BLaER1 (cell line): ENCODE data around the gene QSOX2.

ENCODE experiments used
- H3K27ac ChIP-seq: shearing (Covaris generic); formaldehyde crosslinking; 2 replicates; pipeline ENCODE4 v1.8.1; 2022
- H3K27me3 ChIP-seq: shearing (Covaris generic); formaldehyde crosslinking; 2 replicates; pipeline ENCODE4 v1.8.1; 2022
- H3K36me3 ChIP-seq: shearing (Covaris generic); formaldehyde crosslinking; 2 replicates; pipeline ENCODE4 v1.8.1; 2022
- H3K4me1 ChIP-seq: shearing (Covaris generic); formaldehyde crosslinking; 2 replicates; pipeline ENCODE4 v1.8.1; 2022
- H3K4me2 ChIP-seq: shearing (Covaris generic); formaldehyde crosslinking; 2 replicates; pipeline ENCODE4 v1.8.1; 2022
- H3K4me3 ChIP-seq: shearing (Covaris generic); formaldehyde crosslinking; 2 replicates; pipeline ENCODE4 v1.8.1; 2022
- H3K9ac ChIP-seq: shearing (Covaris generic); formaldehyde crosslinking; 2 replicates; pipeline ENCODE4 v1.8.1; 2022
- H3K9me3 ChIP-seq: shearing (Covaris generic); formaldehyde crosslinking; 2 replicates; pipeline ENCODE4 v1.8.1; 2022
- H4K20me1 ChIP-seq: shearing (Covaris generic); formaldehyde crosslinking; 2 replicates; pipeline ENCODE4 v1.8.1; 2022
- Cebpa-rat ChIP-seq: shearing (Covaris generic); IDR thresholded peaks from 2 replicates; pipeline ENCODE4 v1.8.1; 2022

Gene QSOX2, protein sequence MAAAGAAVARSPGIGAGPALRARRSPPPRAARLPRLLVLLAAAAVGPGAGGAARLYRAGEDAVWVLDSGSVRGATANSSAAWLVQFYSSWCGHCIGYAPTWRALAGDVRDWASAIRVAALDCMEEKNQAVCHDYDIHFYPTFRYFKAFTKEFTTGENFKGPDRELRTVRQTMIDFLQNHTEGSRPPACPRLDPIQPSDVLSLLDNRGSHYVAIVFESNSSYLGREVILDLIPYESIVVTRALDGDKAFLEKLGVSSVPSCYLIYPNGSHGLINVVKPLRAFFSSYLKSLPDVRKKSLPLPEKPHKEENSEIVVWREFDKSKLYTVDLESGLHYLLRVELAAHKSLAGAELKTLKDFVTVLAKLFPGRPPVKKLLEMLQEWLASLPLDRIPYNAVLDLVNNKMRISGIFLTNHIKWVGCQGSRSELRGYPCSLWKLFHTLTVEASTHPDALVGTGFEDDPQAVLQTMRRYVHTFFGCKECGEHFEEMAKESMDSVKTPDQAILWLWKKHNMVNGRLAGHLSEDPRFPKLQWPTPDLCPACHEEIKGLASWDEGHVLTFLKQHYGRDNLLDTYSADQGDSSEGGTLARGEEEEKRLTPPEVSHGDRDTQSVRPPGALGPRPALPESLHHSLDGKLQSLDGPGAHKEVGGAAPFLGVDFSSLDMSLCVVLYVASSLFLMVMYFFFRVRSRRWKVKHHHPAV

DNA sequence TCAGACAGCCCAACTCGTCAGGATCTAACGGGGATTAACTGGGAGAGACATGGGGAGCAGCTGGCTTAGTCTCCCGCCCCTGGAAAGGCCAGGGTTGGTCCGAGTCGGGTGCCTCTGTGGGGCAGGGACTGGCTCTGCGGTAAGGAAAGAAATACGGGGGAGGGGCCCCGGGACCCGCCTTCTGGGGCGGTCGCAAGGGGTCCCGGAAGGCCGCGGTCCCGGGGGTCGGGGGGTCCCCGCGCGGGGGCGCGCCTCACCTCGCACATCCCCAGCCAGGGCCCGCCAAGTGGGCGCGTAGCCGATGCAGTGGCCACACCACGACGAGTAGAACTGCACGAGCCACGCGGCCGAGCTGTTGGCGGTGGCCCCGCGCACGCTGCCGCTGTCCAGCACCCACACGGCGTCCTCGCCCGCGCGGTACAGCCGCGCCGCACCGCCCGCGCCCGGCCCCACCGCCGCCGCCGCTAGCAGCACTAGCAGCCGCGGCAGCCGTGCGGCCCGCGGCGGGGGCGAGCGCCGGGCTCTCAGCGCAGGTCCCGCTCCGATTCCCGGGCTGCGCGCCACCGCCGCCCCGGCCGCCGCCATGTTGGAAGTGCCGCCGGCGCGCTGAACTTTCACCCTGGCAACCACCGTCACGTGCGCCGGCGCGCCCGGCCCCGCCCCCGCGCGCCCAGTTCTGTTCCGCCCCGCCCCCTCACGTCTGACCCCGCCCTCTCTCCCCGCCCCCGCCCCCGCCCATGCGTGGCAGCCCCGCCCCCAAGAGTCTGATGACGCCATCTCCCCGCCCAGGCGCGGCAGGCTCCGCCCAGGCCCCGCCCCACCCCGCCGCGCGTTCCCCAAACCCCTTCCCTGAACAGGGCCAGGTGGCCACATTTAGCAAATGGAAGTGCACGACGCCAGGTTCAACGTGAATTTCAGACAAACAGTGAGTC, at the start of gene QSOX2:
Gene QSOX2 (minus strand): TSS at position 594 of the 932 bp plus-strand sequence. CDS start 9 bp downstream, at position 585.
- Histone ChIP-seq H3K9ac (peak within 1 kb of the TSS; percentile 87), H3K4me1 (peaks cover 82% of the 10 kb centered on the region), H3K36me3 (0 out of 2 replicates have a peak, but pooled peaks cover 10% of the 10 kb centered on the region), H3K27me3 (no peaks in the 10 kb centered on the region), H3K27ac (peak within 1 kb of the TSS; percentile 85), H3K4me3 (peak within 1 kb of the TSS; percentile 96), H4K20me1 (peaks cover 49% of the 10 kb centered on the region), H3K4me2 (peak within 1 kb of the TSS; percentile 94), H3K9me3 (no peaks in the 10 kb centered on the region)
- no peak for TF ChIP-seq Cebpa-rat

DNA sequence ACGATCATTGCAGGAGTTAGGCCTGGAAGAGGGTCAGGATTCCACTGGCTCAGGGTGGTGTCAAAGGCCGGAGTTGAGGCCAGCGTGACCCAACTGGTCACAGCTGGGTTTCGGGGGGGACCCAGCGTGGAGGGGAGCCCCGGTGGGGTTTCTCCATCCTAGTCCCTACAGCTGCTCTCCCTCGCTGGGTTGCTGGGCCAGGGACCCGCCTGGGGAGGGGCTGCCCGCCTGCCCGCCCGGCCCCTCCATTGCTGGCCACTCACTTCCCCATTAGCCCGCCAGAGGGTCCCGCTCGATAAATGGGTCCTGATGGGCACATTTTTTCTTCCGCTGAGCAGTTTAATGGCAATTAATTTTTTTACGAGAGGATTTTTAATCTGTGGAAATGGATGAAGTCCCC, 49.4 kb upstream of the QSOX2 start:
- TF ChIP-seq Cebpa-rat: no peak
- no peak overlapping the region for H3K9ac ChIP-seq
- no peaks in the 10 kb centered on the region for H4K20me1 ChIP-seq
- no peak overlapping the region for H3K4me3 ChIP-seq
- H3K27me3 ChIP-seq: no peaks in the 10 kb centered on the region
- H3K4me1 ChIP-seq: peaks cover 40% of the 10 kb centered on the region
- H3K36me3 ChIP-seq: no peaks in the 10 kb centered on the region
- no peak overlapping the region for H3K4me2 ChIP-seq
- no peaks in the 10 kb centered on the region for H3K9me3 ChIP-seq
- no peak overlapping the region for H3K27ac ChIP-seq

DNA sequence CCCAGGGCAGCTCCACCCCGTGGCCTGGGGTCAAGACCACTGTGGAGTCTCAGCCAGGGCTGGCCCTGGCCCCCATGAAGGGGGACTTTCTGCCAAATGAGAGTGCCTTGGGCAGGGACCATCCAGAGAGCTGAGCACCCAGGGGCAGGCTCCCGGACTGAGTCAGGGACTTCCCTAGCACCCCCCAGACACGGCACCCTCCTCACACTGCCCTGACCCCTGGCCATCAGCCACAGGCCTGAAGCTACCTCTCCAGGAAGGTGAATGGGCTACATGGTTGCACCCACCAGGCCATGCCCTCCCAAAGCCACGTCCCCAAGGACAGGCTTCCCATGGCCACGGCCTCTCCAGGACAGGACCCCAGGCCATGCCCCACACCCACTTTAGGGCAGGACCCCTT, 48.8 kb upstream of the QSOX2 start:
- Histone ChIP-seq H3K27ac (no peak overlapping the region), H3K36me3 (no peaks in the 10 kb centered on the region), H4K20me1 (no peaks in the 10 kb centered on the region), H3K4me3 (no peak overlapping the region), H3K4me2 (no peak overlapping the region), H3K4me1 (peaks cover 34% of the 10 kb centered on the region), H3K9me3 (no peaks in the 10 kb centered on the region), H3K9ac (no peak overlapping the region), H3K27me3 (no peaks in the 10 kb centered on the region)
- no peak for TF ChIP-seq Cebpa-rat

DNA sequence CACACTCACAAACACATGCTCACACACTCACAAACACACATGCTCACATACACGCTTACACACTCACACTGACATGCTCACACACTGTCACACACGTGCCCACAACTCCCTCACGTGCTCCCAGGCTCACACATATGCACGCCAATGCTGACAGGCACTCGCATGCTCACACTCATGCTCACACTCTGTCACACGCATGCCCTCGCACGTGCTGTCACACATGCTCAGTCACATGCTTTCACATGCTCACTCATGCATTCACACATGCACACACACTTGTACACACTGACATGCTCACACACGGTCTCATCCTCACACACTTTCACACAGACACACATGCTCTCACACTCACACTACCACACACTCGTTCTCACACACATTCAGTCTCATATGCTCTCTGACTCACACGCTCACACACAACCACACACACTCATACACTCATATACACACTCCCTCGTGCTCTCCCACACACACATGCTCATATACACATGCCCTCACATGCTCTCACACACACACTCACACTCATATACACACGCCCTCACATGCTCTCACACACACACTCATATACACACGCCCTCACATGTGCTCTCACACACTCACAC, 48.0 kb upstream of the QSOX2 start:
- Histone ChIP-seq H3K4me2 (no peak overlapping the region), H3K9me3 (no peaks in the 10 kb centered on the region), H3K27me3 (no peaks in the 10 kb centered on the region), H4K20me1 (no peaks in the 10 kb centered on the region), H3K36me3 (no peaks in the 10 kb centered on the region), H3K4me3 (no peak overlapping the region), H3K4me1 (peaks cover 27% of the 10 kb centered on the region), H3K27ac (no peak overlapping the region), H3K9ac (no peak overlapping the region)
- no peak for TF ChIP-seq Cebpa-rat

DNA sequence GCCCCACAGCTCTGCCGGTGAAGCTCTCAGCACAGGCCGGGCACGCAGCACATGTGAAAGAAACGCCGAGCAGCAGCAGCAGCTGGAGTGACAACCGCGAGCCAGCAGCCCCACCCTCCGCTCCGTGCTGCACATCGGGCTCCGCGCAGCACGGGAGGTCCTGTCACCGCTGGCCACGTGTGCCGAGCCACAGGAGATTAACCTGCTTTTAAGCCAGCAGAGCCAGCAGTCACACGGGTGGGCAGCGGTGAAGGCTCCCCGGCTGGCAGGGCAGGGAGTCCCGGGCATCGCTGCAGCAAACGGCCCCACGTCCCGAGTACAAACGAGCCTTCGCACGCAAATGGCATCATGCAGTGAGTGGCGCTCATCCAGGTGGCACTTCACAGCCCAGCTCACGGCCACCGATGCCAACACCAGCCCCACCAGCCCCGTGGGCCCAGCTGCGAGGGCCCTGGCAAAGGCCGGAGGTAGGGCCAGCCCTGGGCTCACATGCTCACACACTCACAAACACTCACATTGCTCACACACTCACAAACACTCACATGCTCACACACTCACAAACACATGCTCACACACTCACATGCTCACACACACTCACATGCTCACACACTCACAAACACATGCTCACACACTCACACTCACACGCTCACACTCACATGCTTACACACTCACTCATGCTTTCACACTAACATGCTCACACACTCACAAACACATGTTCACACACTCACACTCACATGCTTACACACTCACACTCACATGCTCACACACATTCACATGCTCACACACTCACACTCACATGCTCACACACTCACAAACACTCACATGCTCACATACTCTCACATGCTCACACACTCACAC, 47.2 kb upstream of the QSOX2 start:
- Histone ChIP-seq H3K4me2 (no peak overlapping the region), H3K4me3 (no peak overlapping the region), H3K27ac (0 out of 2 replicates have a peak overlapping the region, but pooled peaks have one; percentile 6), H3K36me3 (no peaks in the 10 kb centered on the region), H3K9ac (no peak overlapping the region), H3K4me1 (peaks cover 19% of the 10 kb centered on the region), H4K20me1 (no peaks in the 10 kb centered on the region), H3K27me3 (no peaks in the 10 kb centered on the region), H3K9me3 (no peaks in the 10 kb centered on the region)
- no peak for TF ChIP-seq Cebpa-rat

DNA sequence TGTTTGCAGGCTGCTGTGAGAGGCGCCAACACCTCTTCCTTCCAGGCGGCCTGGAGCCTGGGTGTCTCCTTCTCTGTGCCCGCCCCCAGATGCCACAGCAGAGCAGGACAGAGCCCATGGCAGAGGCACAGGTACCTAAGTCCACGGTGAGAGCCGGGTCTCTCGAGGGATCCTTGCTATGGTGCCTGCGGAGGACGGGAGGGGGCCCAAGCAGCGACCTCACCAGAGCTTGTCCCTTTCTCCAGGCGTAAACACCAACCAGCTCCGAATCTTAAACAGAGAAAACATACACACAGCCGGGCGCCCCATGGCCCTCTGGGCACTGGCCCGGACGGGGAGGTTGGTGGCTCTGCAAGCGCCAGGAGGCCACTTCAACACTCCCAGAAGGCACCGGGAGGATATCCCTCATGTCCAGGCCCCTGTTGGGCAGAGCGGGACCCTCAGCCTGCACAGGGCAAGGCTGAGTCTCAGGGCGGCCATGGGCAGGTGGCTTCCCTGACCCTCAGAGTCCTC, 46.5 kb upstream of the QSOX2 start:
- H4K20me1 ChIP-seq: no peaks in the 10 kb centered on the region
- H3K27ac ChIP-seq: 0 out of 2 replicates have a peak overlapping the region, but pooled peaks have one; percentile 6
- no peak overlapping the region for H3K9ac ChIP-seq
- TF ChIP-seq Cebpa-rat: no peak
- H3K4me3 ChIP-seq: no peak overlapping the region
- H3K36me3 ChIP-seq: no peaks in the 10 kb centered on the region
- H3K27me3 ChIP-seq: no peaks in the 10 kb centered on the region
- peaks cover 12% of the 10 kb centered on the region for H3K4me1 ChIP-seq
- no peaks in the 10 kb centered on the region for H3K9me3 ChIP-seq
- H3K4me2 ChIP-seq: no peak overlapping the region

DNA sequence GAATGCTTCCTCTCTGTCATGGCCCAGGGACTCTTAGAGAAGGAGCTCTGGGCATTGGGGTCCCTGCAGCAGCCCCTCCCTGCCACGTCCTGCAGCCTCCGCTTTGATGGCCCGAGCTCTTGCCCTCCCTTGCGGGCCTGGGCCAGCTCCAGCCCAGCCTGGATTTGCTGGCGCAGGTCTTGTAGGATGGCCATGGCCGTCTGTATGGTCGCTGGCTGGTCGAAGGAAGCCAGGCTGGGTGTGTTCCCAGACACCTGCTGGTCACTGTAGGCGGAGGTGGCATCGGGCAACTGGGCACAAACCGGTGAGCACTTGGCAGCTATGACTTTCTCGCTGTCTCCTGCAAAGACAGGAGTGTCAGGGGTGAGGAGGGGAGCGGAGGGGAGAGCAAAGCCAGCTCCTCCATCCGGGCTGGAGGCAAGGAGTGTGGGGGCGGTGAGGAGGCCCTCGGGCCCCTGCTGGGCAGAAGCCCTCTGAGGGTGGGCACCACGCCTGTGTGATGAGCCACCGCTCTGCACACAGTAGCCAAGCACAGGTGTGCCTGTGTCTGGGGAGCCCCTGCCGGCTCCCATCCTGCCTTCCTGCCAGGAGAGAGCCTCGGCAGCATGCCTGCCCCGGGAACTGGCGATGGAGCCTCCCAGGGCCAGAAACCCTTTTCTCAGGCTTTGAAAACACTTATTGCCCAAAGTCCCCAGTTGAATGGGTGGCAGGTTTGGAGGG, 45.9 kb upstream of the QSOX2 start:
- no peak overlapping the region for H3K4me3 ChIP-seq
- H3K4me2 ChIP-seq: no peak overlapping the region
- no peaks in the 10 kb centered on the region for H4K20me1 ChIP-seq
- TF ChIP-seq Cebpa-rat: no peak
- no peaks in the 10 kb centered on the region for H3K9me3 ChIP-seq
- peaks cover 6% of the 10 kb centered on the region for H3K4me1 ChIP-seq
- H3K9ac ChIP-seq: no peak overlapping the region
- H3K27me3 ChIP-seq: no peaks in the 10 kb centered on the region
- H3K36me3 ChIP-seq: no peaks in the 10 kb centered on the region
- 0 out of 2 replicates have a peak overlapping the region, but pooled peaks have one; percentile 6 for H3K27ac ChIP-seq

DNA sequence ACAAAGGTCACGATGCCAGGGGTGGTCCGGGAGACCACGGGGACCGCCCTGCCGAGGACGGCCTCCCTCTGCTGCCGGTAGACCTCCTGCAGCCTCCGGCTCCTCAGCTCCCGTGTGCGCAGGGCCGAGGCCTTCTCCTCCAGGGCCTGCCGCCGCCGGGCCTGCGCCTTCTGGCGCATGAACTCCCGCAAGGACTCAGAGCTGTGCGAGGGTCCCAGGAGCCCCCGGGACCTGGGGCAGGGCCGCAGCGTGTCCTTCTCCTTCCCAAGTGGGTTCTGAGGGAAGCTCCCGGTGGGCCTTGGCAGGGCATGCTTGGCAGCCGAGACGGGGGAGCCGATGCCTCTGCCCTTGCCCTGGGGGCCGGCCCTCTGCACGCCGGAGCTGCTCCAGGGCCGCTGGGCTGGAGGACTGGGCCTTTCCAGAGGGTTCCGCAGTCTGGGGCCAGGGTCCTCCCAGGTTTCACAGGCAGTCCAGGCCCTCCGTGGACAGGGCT, 44.9 kb upstream of the QSOX2 start:
- no peaks in the 10 kb centered on the region for H4K20me1 ChIP-seq
- no peaks in the 10 kb centered on the region for H3K27me3 ChIP-seq
- no peaks in the 10 kb centered on the region for H3K9me3 ChIP-seq
- no peak overlapping the region for H3K9ac ChIP-seq
- peaks cover 10% of the 10 kb centered on the region; the same call in 1 of the 2 replicates for H3K4me1 ChIP-seq
- no peak overlapping the region for H3K4me3 ChIP-seq
- H3K4me2 ChIP-seq: no peak overlapping the region
- no peak for TF ChIP-seq Cebpa-rat
- no peaks in the 10 kb centered on the region for H3K36me3 ChIP-seq
- H3K27ac ChIP-seq: no peak overlapping the region
